SHP77 (cell line): ENCODE measurements around the gene TBPL2.
"Not testable (repeated sequence)": the region's sequence is repeated elsewhere in the genome, so short reads cannot be mapped to it uniquely, and the experiment has no call there.

ENCODE experiments used
- DNase-seq, 2 experiments: peaks; one replicate each; lab custom pipeline; 2025; lab: John Stamatoyannopoulos, UW

TBPL2 gene

DNA sequence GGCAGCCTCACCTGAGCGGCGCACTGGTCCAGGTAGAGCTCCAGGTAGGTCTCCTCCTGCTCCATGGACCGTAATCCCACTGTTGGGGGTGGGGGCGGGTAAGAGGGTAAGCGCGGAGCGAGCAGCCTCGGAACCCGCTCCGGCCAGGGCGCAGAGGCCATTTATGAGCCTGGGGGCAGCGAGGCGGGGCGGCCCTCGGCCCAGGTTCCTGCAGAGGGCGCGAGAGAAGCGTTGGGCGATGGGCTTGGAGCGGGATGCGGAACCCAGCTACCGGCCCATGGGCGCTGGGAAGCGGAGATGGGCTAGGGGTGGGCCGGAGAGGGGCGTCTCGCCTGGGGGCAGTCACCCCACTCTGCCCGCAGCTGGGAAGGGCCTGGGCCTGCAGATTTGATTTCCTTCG lies at the start of gene TBPL2:
TBPL2 (minus strand) TSS at position 232 of the 400 bp plus-strand sequence; CDS start at position 65, 167 bp downstream.
- no peak for DNase-seq

- DNase-seq = no peak
Measured at GRCh38 chr14:55488204-55488603, 47.8 kb upstream of the TBPL2 start.

GRCh38 chr14:55482936-55483605 lies 42.7 kb upstream of the TBPL2 start:
- no peak for DNase-seq

- no peak for DNase-seq
Measured at GRCh38 chr14:55481769-55482168, 41.4 kb upstream of the TBPL2 start.

GRCh38 chr14:55477680-55478079 lies 37.3 kb upstream of the TBPL2 start:
- no peak for DNase-seq

- DNase-seq = not testable (repeated sequence)
Measured at GRCh38 chr14:55476448-55476847, 36.0 kb upstream of the TBPL2 start.

DNA sequence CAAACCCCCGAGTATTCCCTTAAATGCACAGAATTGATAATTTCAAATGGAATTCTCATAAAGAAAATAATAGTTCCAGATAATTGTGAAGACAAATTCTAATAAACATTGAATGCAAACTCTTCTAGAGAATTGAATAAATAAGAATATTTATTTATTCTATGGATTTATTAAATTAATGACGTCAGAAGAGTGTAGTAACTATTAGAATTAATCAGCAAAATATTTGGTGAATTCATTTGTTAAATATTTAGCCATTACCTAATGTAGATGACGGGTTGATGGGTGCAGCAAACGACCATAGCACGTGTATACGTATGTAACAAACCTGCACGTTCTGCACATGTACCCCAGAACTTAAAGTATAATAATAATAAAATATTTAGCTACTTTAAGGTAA lies 33.4 kb upstream of the TBPL2 start:
- DNase-seq = no peak

- no peak for DNase-seq
Measured at GRCh38 chr14:55470025-55470424, 29.6 kb upstream of the TBPL2 start.

DNA sequence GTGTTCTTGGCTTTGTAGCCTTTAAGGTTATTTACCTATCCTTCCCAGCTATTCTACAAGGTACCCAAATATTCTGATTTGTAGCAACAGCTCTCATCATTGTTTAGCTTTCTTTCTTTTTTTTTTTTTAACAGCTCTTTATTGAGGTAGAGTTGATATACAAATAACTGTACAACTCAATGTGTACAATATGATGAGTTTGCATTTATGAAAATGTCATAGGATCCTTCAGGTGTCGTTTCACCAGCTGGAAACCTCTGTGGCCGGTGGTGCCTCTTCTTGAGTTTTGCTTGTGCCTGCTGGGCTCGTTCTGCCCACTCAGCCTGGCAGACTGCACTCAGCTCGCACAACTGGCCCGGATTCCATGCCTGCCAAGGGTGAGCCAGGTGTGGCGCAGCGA lies 26.9 kb upstream of the TBPL2 start:
- no peak for DNase-seq

DNA sequence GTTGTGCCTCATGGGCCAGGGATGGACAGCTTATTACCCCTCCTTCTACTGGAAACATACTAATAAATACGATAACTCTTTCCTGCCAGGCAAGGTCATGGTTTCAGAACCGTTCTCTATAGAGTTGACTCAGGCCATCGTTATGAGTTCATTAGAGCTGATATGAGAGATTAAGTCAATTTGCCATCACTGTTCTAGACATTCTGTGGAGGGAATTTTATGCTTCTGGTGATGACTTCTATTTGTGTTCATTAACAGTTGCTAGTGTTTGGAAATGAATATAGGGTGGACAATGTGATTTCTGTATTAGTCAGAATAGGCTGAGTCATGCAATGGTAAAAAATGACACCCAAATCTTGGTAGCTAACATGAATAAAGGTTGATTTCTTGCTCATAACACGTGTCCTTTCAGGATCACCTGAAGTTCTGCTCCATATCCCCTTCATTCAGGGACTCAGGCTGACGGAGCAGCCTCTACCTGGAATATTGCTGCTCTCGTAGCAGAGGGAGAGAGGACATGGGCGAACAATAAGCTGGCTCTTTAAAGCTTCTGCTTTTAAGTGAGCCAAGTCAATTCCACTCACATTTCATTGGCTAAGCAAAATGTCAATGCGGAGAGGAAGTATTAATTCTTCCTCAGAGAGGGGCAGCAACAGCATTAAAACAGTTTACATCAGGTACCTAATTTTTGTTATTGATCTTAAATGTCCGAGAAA lies 18.5 kb upstream of the TBPL2 start:
- DNase-seq = no peak

- DNase-seq = no peak
Measured at GRCh38 chr14:55457496-55457895, 17.1 kb upstream of the TBPL2 start.

GRCh38 chr14:55456411-55456810 lies 16.0 kb upstream of the TBPL2 start:
- not testable (repeated sequence) for DNase-seq

- DNase-seq = peak; percentile 62 to 75
Measured at GRCh38 chr14:55454264-55455002, 14.0 kb upstream of the TBPL2 start.

DNA sequence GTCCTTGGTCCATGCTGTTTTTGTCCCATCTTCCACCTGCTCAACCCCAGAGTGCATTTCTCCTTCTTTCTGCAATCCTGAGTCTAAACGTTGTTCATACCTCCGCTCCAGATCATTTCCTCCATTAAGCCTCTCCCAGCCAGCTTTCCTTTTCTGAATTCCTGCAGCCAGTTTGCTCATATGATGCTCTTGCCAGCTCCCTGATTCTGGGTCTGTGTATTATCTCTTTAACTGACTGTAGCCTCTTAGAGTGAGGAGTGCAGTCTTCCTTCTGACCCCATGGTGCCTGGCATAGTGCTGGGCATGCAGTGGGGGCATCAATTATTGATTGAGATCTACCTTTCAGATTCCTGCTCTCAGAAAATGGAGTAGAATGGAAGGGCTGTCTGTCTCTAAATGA lies 11.5 kb upstream of the TBPL2 start:
- no peak for DNase-seq

- no peak for DNase-seq
Measured at GRCh38 chr14:55451398-55451797, 11.0 kb upstream of the TBPL2 start.

DNA sequence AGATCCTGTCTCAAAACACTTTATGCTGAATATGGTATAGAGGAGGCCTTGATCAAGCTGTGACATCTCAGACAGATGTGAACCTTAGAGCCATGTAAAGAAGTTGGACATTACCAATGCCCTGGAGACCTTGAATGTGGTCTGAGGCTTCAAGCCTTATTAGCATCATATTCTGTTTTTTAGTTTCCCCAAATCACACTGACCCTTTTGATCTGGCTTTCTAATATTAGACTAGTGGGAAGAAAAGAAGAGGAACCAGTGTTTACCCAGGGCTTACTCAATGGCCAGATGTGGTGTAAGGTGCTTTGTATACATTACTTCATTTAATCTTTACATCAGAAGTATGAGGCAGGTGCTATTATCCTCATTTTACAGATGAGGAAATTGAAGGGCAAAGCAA lies 10.6 kb upstream of the TBPL2 start:
- no peak for DNase-seq

DNA sequence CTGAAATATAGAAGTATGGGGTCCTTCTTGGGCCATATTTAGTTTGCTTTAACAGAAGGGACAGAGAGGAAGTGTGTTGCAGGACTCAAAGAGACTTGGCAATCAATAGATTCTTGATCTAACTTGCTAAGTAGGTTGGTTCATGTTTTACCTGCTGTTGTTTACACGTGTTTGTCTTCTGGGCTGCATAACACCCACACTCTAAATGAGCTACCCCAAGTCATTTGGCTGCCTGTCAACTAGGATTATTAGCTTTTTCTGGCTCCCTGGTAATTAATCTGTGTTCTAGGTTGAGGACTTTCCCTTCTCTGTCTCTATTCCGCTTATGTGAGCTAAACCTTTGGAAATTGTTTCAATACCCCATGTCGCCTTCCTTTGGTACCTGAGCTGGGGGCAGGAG lies 10.1 kb upstream of the TBPL2 start:
- DNase-seq = no peak

- no peak for DNase-seq
Measured at GRCh38 chr14:55450124-55450523, 9.7 kb upstream of the TBPL2 start.

GRCh38 chr14:55449116-55449515 lies 8.7 kb upstream of the TBPL2 start:
- no peak for DNase-seq

DNA sequence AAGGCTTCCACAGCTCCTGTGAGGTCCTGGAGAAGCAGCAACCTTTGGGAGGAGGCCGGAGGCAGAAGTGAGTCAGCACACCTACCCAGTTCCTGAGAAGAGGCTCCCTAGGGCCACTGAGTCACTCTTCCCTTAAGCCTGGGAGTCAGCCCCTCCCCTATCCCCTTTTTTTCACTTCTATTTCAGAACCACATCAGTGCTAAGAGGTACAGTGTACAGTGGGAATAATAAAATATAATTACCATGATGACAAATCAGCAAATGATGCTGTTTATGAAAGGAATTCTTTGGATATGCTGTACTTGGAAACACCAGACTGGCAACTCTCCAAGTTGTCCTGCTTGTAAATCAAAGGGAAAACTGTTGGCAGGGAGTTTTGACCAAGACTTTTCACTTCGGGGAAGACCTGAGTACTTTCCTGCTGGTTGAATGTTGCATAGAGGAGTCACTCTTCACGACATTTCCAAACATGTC lies 7.8 kb upstream of the TBPL2 start:
- DNase-seq = no peak

GRCh38 chr14:55446833-55447232 lies 6.4 kb upstream of the TBPL2 start:
- no peak for DNase-seq

DNA sequence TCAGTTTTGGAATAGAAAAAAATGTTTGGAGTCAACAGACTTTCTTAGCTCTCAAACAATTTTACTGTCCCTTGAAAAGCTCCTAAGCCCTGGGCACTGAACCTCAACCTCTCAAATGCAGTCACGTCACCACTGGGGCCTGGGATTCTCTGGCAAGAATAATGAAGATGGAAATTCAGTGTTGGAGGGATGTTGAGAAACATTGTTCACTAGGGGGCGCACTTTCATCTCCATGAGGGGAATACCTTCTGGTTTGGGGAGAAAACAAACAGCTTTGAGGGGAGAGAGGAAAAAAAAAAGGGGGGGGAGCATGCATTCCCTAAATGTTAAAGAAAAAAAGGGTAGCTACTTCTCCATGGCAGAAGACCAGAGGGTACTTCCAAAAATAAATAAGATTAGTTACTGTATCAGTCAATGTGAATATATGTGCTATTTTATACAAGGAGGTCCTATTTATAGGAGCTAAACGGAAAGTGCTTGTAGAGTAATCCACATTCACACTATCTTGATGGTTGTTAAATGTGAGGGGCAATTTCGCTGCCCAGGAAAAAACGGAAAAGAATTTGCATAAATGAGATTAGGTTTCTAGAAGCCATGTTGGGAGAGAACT lies 5.8 kb upstream of the TBPL2 start:
- peak; percentile 70 to 76 for DNase-seq
